Ovary (tissue), 9 donors: ENCODE results near the gene LDAH. TPM values are rescaled to one million over a fixed set of nuclear protein-coding genes. Genes with fewer than 3 reads are reported as not detected.

Source experiments
- DNase-seq, 5 donors: peaks; one replicate each; pipeline ENCODE4 v3.0.0-alpha.2; 2019 to 2020
- H3K27ac ChIP-seq, 2 donors: fragments of 200-600 bp; one replicate each; pipeline versions ENCODE4 v1.5.1 to v1.8.0; 2019 to 2022
- H3K27me3 ChIP-seq: fragments of 200-600 bp; one replicate; pipeline ENCODE4 v1.8.0; 2022
- H3K36me3 ChIP-seq: fragments of 200-600 bp; sonication (generic); one replicate; pipeline ENCODE4 v1.5.1; 2019
- H3K4me1 ChIP-seq: one replicate; pipeline ENCODE4 v1.8.1; 2013; ENCODE audit warnings: mild to moderate bottlenecking, moderate library complexity; ENCODE audit not compliant: insufficient read depth
- H3K4me3 ChIP-seq: fragments of 200-600 bp; sonication (generic); one replicate; pipeline ENCODE4 v1.5.1; 2017
- H3K9me3 ChIP-seq, 2 donors: fragments of 200-600 bp in 1 of 2; sonication (generic) in 1 of 2; one replicate each; pipeline versions ENCODE4 v1.5.1 to v1.8.1; 2013 to 2019; ENCODE audit warnings: mild to moderate bottlenecking in 1 of 2, moderate library complexity in 1 of 2
- EP300 ChIP-seq: sonication (generic); formaldehyde crosslinking; IDR thresholded peaks from one replicate; pipeline ENCODE4 v1.6.1; 2017; ENCODE audit warnings: antibody characterized with exemption
- POLR2A ChIP-seq: fragments of 450-650 bp; IDR thresholded peaks from one replicate; pipeline ENCODE4 v1.6.1; 2017; ENCODE audit warnings: antibody characterized with exemption, mild to moderate bottlenecking, moderate library complexity
- WGBS, 3 donors: extraction: QIAGEN DNeasy Blood & Tissue Kit in 1 of 3; methylation state at CpG; one replicate each; pipeline versions ENCODE4 v1.1.5 to v1.1.7; 2013 to 2017; 5-methylcytosine and 5-hydroxymethylcytosine counted together
- intact Hi-C, 4 donors: fragments of 100-400 bp; cut with DNase I; formaldehyde crosslinking; loops; one replicate each; pipeline versions ENCODE4 v1.11.0 to v1.15.1; 2022 to 2023
- polyA plus RNA-seq, 2 donors: library from polyadenylated mRNA; stranded (reverse); fragments of 200-250 nt in 1 of 2; fragments of 350-450 nt in 1 of 2; fragmentation: Illumina TruSeq in 1 of 2; extraction: RNeasy Lipid Tissue Mini Kit (QIAGEN cat#74804) in 1 of 2; gene quantifications; one replicate each; pipeline ENCODE4 v1.2.3, GENCODE V29; 2013 to 2014
- total RNA-seq, 7 donors: library from RNA; depleted of rRNA in 2 of 7; stranded (reverse); fragments of >200 nt in 2 of 7; fragmentation: NEBNext Ultra II Directional in 3 of 7; extraction: Animal tissue kit (Norgen Biotek cat#: 25700) in 3 of 7; gene quantifications; one replicate each; pipeline versions ENCODE4 v1.1.0 to v1.2.4, GENCODE V29; 2016 to 2023
- TF ChIP-seq, protein P1 (sequence below), 3 donors: fragments of 450-650 bp in 2 of 3; fragments of 200-600 bp in 1 of 3; IDR thresholded peaks; one replicate each; pipeline versions ENCODE4 v1.5.1 to v1.8.0; 2016 to 2022; ENCODE audit warnings: antibody characterized with exemption in 3 of 3, mild to moderate bottlenecking in 1 of 3
- donor health status: DM: no; HTN: no; CAD: no; lungs with moderate emphysema.
- donor health status: DM: no; HTN: no; CAD: no.
- donor health status: Bipolar disorder and iron deficiency.
- donor health status: DM: yes; HTN: yes; CAD: no.
- donor health status: DM: no; HTN: no; CAD: no.
- donor health status: DM: yes; HTN: yes; CAD: no.

LDAH gene
- total and polyA plus RNA-seq, 9 donors: 4.0 to 21.0 (median 11.0) TPM

DNA sequence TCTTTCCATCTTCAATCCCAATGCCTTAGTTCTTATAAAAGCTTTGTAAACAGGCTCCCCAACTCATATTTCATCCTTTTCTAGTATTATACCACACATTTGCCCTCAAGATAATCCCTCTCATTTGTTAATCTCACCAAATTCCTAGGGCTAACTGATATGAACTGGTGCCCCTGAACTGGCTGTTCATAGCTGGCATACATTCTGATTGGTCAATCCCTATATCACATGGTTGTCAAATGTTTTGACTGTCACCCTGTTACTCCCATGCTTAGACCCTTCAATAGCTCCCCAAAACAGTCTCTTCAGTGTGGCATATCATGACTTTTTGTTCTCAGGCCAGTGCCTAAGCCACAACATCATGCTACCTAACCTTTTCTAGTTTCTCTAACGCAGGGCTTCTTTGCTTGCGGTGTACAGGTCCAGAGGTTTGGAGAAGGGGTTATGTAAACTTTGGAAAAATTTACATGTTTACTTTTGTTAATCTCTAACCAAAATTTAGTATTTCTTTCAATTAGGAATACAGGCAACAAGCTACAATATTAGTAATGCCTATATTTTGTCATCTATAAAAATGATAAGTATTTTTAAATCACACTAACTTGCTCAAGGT, 125.5 kb downstream of the LDAH start:
- no peaks in the 10 kb centered on the region for H3K36me3 ChIP-seq
- no peaks in the 10 kb centered on the region for H3K27me3 ChIP-seq
- TF ChIP-seq EP300: no peak
- TF ChIP-seq, protein P1, sequence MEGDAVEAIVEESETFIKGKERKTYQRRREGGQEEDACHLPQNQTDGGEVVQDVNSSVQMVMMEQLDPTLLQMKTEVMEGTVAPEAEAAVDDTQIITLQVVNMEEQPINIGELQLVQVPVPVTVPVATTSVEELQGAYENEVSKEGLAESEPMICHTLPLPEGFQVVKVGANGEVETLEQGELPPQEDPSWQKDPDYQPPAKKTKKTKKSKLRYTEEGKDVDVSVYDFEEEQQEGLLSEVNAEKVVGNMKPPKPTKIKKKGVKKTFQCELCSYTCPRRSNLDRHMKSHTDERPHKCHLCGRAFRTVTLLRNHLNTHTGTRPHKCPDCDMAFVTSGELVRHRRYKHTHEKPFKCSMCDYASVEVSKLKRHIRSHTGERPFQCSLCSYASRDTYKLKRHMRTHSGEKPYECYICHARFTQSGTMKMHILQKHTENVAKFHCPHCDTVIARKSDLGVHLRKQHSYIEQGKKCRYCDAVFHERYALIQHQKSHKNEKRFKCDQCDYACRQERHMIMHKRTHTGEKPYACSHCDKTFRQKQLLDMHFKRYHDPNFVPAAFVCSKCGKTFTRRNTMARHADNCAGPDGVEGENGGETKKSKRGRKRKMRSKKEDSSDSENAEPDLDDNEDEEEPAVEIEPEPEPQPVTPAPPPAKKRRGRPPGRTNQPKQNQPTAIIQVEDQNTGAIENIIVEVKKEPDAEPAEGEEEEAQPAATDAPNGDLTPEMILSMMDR (IDR thresholded peaks at IDR 0.05): no peak
- TF ChIP-seq POLR2A: no peak
- DNase-seq: no peak
- H3K4me3 ChIP-seq: no peak overlapping the region
- no peak overlapping the region for H3K27ac ChIP-seq
- no peaks in the 10 kb centered on the region for H3K4me1 ChIP-seq
- WGBS, 3 donors: 86 to 97% (median 88%) methylated on average over 2 of the region's 2 CpGs
- intact Hi-C loops: no loop called here
- no peaks in the 10 kb centered on the region for H3K9me3 ChIP-seq

- WGBS, 3 donors: 62 to 67% (median 63%) methylated on average over 2 of the region's 2 CpGs
- TF ChIP-seq POLR2A: no peak
- TF ChIP-seq, protein P1 (IDR thresholded peaks at IDR 0.05): no peak
- no peak for TF ChIP-seq EP300
- H3K9me3 ChIP-seq: no peaks in the 10 kb centered on the region
- no peak for DNase-seq
- no peak overlapping the region for H3K4me3 ChIP-seq
- no peaks in the 10 kb centered on the region for H3K4me1 ChIP-seq
- H3K36me3 ChIP-seq: no peaks in the 10 kb centered on the region
- intact Hi-C loops: no loop called here
- H3K27me3 ChIP-seq: no peaks in the 10 kb centered on the region
- no peak overlapping the region for H3K27ac ChIP-seq
These were observed 126.5 kb downstream of the LDAH start for GRCh38 chr2:20696366-20696765.

DNA sequence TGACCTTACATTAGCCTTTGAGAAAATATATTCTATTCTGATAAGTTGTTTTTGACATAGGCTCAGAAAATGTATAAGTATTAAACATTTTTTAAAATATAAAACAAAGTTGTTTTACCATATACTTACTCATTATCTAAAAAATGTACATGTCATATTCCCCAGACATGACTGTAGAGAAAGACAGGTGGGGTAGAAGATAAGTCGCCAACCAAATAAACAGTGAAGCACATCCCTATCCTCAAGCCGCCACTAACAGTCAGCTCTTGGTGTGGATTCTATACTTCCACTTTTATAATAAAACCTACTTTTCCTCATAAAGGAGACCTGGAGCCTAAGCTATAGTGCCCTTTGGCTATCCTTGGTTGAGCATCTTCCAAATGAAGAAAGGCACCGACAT, 129.6 kb downstream of the LDAH start:
- Histone ChIP-seq H3K36me3 (no peaks in the 10 kb centered on the region), H3K9me3 (no peaks in the 10 kb centered on the region), H3K27me3 (no peaks in the 10 kb centered on the region), H3K4me3 (no peak overlapping the region), H3K4me1 (no peaks in the 10 kb centered on the region), H3K27ac (no peak overlapping the region)
- DNase-seq: no peak
- TF ChIP-seq, protein P1 (IDR thresholded peaks at IDR 0.05): no peak
- TF ChIP-seq POLR2A: no peak
- no peak for TF ChIP-seq EP300
- 95 to 99% (median 96%) methylated on average over 3 of the region's 3 CpGs for WGBS, 3 donors
- intact Hi-C loops: no loop called here

GRCh38 chr2:20692081-20692480, 130.8 kb downstream of the LDAH start:
- H3K27me3 ChIP-seq: no peaks in the 10 kb centered on the region
- H3K9me3 ChIP-seq: no peaks in the 10 kb centered on the region
- no peak for TF ChIP-seq EP300
- TF ChIP-seq, protein P1 (IDR thresholded peaks at IDR 0.05): no peak
- TF ChIP-seq POLR2A: no peak
- no peaks in the 10 kb centered on the region for H3K36me3 ChIP-seq
- DNase-seq: no peak
- intact Hi-C loops: no loop called here
- no peak overlapping the region for H3K27ac ChIP-seq
- H3K4me1 ChIP-seq: no peaks in the 10 kb centered on the region
- 87 to 99% (median 95%) methylated on average over 2 of the region's 2 CpGs for WGBS, 3 donors
- H3K4me3 ChIP-seq: no peak overlapping the region
